Spleen (tissue), 11 donors: Measurements from ENCODE around the gene IFNL1. TPM values are rescaled to one million over a fixed set of nuclear protein-coding genes. Genes with fewer than 3 reads are reported as not detected.
"Not testable (repeated sequence)": the region's sequence is repeated elsewhere in the genome, so short reads cannot be mapped to it uniquely, and the experiment has no call there.

ENCODE experiments used
- DNase-seq: peaks from one replicate; pipeline ENCODE4 v3.0.0-alpha.2; 2020
- H3K27ac ChIP-seq, 8 donors: fragments of 200-600 bp; sonication (generic) in 7 of 8; 1 replicate in 4 of 8; 2 replicates in 4 of 8; pipeline versions ENCODE4 v1.5.0 to v1.8.0; 2016 to 2021; ENCODE audit warnings: inconsistent platforms in 4 of 8, mild to moderate bottlenecking in 4 of 8, moderate library complexity in 1 of 8
- H3K27me3 ChIP-seq, 7 donors: fragments of 200-600 bp; sonication (generic) in 6 of 7; replicated peaks in 1 of 7; 1 replicate in 4 of 7; 2 replicates in 3 of 7; pipeline versions ENCODE4 v1.5.0 to v1.8.0; 2016 to 2021; ENCODE audit warnings: inconsistent platforms in 3 of 7, mild to moderate bottlenecking in 1 of 7
- H3K36me3 ChIP-seq, 6 donors: fragments of 200-600 bp; sonication (generic) in 5 of 6; 1 replicate in 4 of 6; 2 replicates in 2 of 6; pipeline versions ENCODE4 v1.5.0 to v1.8.0; 2016 to 2021; ENCODE audit warnings: inconsistent platforms in 2 of 6
- H3K4me1 ChIP-seq, 6 donors: fragments of 200-600 bp; sonication (generic) in 5 of 6; 1 replicate in 3 of 6; 2 replicates in 3 of 6; pipeline versions ENCODE4 v1.5.0 to v1.8.0; 2016 to 2021; ENCODE audit warnings: inconsistent platforms in 3 of 6
- H3K4me3 ChIP-seq, 8 donors: fragments of 200-600 bp; sonication (generic) in 7 of 8; 1 replicate in 4 of 8; 2 replicates in 4 of 8; pipeline versions ENCODE4 v1.5.0 to v1.8.0; 2016 to 2021; ENCODE audit warnings: inconsistent platforms in 4 of 8, mild to moderate bottlenecking in 4 of 8, moderate library complexity in 2 of 8
- H3K9me3 ChIP-seq, 8 donors: fragments of 200-600 bp; sonication (generic) in 7 of 8; 1 replicate in 4 of 8; 2 replicates in 4 of 8; pipeline versions ENCODE4 v1.5.0 to v1.8.0; 2016 to 2021; ENCODE audit warnings: inconsistent platforms in 4 of 8
- POLR2A ChIP-seq, 3 donors: fragments of 450-650 bp; IDR thresholded peaks; one replicate each; pipeline ENCODE4 v1.5.1; 2017; ENCODE audit warnings: antibody characterized with exemption in 3 of 3, mild to moderate bottlenecking in 1 of 3
- POLR2AphosphoS5 ChIP-seq, 3 donors: sonication (generic); formaldehyde crosslinking; IDR thresholded peaks; one replicate each; pipeline ENCODE4 v1.5.1; 2017; ENCODE audit warnings: antibody characterized with exemption in 3 of 3
- WGBS, 5 donors: extraction: QIAGEN DNeasy Blood & Tissue Kit in 3 of 5; methylation state at CpG; one replicate each; pipeline versions ENCODE4 v1.1.5 to v1.1.7; 2013 to 2018; 5-methylcytosine and 5-hydroxymethylcytosine counted together
- intact Hi-C: fragments of 100-400 bp; cut with DNase I; formaldehyde crosslinking; loops from one replicate; pipeline ENCODE4 v1.15.0; 2023; ENCODE audit warnings: low total_unique reads
- polyA plus RNA-seq, 3 donors: library from polyadenylated mRNA; stranded (reverse); fragments of 200-250 nt; gene quantifications; one replicate each; pipeline ENCODE4 v1.2.1, GENCODE V29; 2013
- total RNA-seq, 7 donors: library from RNA; depleted of rRNA in 3 of 7; stranded (reverse); fragments of >200 nt in 3 of 7; fragmentation: NEBNext Ultra II Directional in 4 of 7; extraction: Animal tissue kit (Norgen Biotek cat#: 25700) in 4 of 7; gene quantifications; one replicate each; pipeline versions ENCODE4 v1.1.0 to v1.2.1, GENCODE V29; 2016 to 2021
- TF ChIP-seq, protein P1 (sequence below), 11 experiments: fragments of 200-600 bp in 7 of 11; fragments of 450-650 bp in 4 of 11; sonication (generic) in 4 of 11; IDR thresholded peaks in 8 of 11; conservative IDR thresholded peaks in 3 of 11; 1 replicate in 7 of 11; 2 replicates in 4 of 11; pipeline versions ENCODE4 v1.4.0 to v1.8.0; 2016 to 2021; ENCODE audit warnings: antibody characterized with exemption in 11 of 11, inconsistent platforms in 4 of 11, mild to moderate bottlenecking in 1 of 11
- donor health status: healthy with polysubstance abuse.
- donor health status: DM: no; HTN: no; CAD: no; lungs with moderate emphysema.
- donor health status: DM: no; HTN: no; CAD: no.
- donor health status: Bipolar disorder and iron deficiency.
- donor health status: healthy.
- donor health status: DM: no; HTN: no; CAD: no.
- donor health status: DM: yes; HTN: yes; CAD: no.

Gene IFNL1
- total and polyA plus RNA-seq, 10 donors = not detected

GRCh38 chr19:39262496-39262895, 33.7 kb upstream of the IFNL1 start:
- Histone ChIP-seq H3K36me3 (no peaks in the 10 kb centered on the region), H3K27ac (no peak overlapping the region), H3K27me3 (peaks cover 4 to 69% (median 40%) of the 10 kb centered on the region in 7 donors), H3K4me3 (no peak overlapping the region), H3K9me3 (no peaks in the 10 kb centered on the region), H3K4me1 (peaks cover 0 to 21% (median 15%) of the 10 kb centered on the region in 6 donors)
- DNase-seq = no peak
- TF ChIP-seq POLR2AphosphoS5 (IDR thresholded peaks at IDR 0.05) (no peak), POLR2A (IDR thresholded peaks at IDR 0.05) (no peak)
- TF ChIP-seq, protein P1, sequence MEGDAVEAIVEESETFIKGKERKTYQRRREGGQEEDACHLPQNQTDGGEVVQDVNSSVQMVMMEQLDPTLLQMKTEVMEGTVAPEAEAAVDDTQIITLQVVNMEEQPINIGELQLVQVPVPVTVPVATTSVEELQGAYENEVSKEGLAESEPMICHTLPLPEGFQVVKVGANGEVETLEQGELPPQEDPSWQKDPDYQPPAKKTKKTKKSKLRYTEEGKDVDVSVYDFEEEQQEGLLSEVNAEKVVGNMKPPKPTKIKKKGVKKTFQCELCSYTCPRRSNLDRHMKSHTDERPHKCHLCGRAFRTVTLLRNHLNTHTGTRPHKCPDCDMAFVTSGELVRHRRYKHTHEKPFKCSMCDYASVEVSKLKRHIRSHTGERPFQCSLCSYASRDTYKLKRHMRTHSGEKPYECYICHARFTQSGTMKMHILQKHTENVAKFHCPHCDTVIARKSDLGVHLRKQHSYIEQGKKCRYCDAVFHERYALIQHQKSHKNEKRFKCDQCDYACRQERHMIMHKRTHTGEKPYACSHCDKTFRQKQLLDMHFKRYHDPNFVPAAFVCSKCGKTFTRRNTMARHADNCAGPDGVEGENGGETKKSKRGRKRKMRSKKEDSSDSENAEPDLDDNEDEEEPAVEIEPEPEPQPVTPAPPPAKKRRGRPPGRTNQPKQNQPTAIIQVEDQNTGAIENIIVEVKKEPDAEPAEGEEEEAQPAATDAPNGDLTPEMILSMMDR (IDR thresholded peaks at IDR 0.05 in 8 of 11, conservative IDR thresholded peaks at IDR 0.05 in 3 of 11) = no peak
- 81 to 95% (median 92%) methylated on average over 4 of the region's 4 CpGs for WGBS, 5 donors
- intact Hi-C loops = no loop called here

DNA sequence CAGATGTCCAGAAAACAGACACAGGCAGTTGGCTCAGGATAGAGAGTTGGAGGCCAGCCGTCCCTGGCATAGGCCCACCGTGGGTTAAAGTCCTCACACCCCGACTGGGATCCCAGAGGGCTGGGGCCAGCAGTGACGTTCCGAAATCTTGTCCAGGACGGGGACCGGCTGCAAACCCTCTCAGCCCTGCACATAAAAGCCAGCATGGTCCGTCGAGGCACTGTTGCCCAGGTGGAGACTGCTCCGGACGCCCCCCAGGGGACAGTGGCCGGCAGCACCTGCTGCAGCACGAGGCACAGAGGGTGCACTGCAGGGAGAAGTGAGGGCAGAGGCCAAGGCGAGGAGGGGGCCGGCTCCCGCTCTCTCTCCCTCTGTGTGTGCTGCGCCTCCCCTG, 32.3 kb upstream of the IFNL1 start:
- Histone ChIP-seq H3K36me3 (no peaks in the 10 kb centered on the region), H3K4me1 (peaks cover 0 to 21% (median 15%) of the 10 kb centered on the region in 6 donors), H3K9me3 (no peaks in the 10 kb centered on the region), H3K27me3 (peaks cover 4 to 74% (median 40%) of the 10 kb centered on the region in 7 donors), H3K4me3 (no peak overlapping the region), H3K27ac (no peak overlapping the region)
- no peak for TF ChIP-seq POLR2AphosphoS5 (IDR thresholded peaks at IDR 0.05)
- TF ChIP-seq POLR2A (IDR thresholded peaks at IDR 0.05) = no peak
- TF ChIP-seq, protein P1 (IDR thresholded peaks at IDR 0.05 in 8 of 11, conservative IDR thresholded peaks at IDR 0.05 in 3 of 11) = no peak
- intact Hi-C loops = no loop called here
- peak; percentile 65 for DNase-seq
- WGBS, 5 donors = 18 to 41% (median 25%) methylated on average over 5 to 17 of the region's 17 CpGs

DNA sequence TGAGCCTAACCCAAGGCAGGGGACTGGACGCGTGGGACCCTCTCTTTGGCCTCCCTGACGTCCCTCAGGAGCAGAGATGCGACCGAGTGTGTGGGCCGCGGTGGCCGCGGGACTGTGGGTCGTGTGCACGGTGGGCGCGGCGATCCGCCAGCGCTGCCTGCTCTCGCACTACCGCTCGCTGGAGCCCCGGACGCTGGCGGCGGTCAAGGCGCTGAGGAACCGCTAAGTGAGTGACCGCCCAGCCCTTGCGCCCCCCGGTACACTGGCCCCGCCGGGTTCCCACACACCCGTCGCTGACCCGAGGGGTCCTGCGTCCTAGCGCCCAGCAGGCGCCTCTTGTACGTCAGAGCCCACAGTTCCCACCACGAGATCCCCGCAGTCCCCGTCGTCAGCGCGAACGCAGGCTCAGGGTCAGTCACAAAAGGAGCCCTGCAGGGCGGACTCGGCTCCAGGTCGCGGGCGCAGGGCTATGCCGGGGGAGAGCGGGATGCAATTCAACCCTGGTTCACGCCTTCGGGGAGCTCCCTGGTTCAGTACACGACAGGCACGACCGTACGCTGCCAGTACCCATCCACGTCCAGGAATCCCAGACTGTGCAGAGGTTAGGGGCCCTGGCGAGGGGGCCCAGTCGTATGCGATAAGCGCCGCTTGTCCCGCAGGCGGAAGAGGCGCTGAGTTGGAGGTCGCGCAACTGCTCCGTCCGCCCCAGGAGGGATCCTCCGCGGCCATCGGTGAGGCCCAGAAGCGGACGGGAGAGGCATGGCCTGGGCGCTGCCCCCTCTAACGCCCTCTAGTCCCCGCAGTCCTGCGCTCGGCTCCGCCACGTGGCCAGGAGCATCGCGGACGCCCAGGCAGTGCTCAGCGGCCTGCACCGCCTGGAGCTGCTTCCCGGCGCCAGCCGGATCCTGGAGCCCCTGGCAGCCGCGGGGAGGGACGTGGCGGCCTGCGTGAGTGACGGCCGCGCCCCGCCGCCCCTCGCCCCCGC, 31.6 kb upstream of the IFNL1 start:
- no peaks in the 10 kb centered on the region for H3K36me3 ChIP-seq
- H3K27me3 ChIP-seq = peaks cover 4 to 77% (median 40%) of the 10 kb centered on the region in 7 donors
- intact Hi-C loops = no loop called here
- no peak for TF ChIP-seq POLR2A (IDR thresholded peaks at IDR 0.05)
- TF ChIP-seq, protein P1 (IDR thresholded peaks at IDR 0.05 in 8 of 11, conservative IDR thresholded peaks at IDR 0.05 in 3 of 11) = no peak
- TF ChIP-seq POLR2AphosphoS5 (IDR thresholded peaks at IDR 0.05) = no peak
- DNase-seq = peak; percentile 69
- H3K4me1 ChIP-seq = peaks cover 0 to 21% (median 15%) of the 10 kb centered on the region in 6 donors
- peak overlapping the region in 1 of 8 donors; percentile 15 for H3K4me3 ChIP-seq
- no peaks in the 10 kb centered on the region for H3K9me3 ChIP-seq
- WGBS, 5 donors = 8 to 16% (median 10%) methylated on average over 24 to 102 of the region's 102 CpGs
- H3K27ac ChIP-seq = no peak overlapping the region

- TF ChIP-seq POLR2AphosphoS5 (IDR thresholded peaks at IDR 0.05) (no peak), POLR2A (IDR thresholded peaks at IDR 0.05) (no peak)
- TF ChIP-seq, protein P1 (IDR thresholded peaks at IDR 0.05 in 8 of 11, conservative IDR thresholded peaks at IDR 0.05 in 3 of 11) = no peak
- Histone ChIP-seq H3K4me1 (peaks cover 0 to 21% (median 15%) of the 10 kb centered on the region in 6 donors), H3K27ac (no peak overlapping the region), H3K36me3 (no peaks in the 10 kb centered on the region), H3K27me3 (peaks cover 4 to 80% (median 40%) of the 10 kb centered on the region in 7 donors), H3K9me3 (no peaks in the 10 kb centered on the region), H3K4me3 (no peak overlapping the region)
- 37 to 53% (median 41%) methylated on average over 12 to 39 of the region's 39 CpGs for WGBS, 5 donors
- intact Hi-C loops = no loop called here
- no peak for DNase-seq
These were observed 30.8 kb upstream of the IFNL1 start for GRCh38 chr19:39265321-39265916.

- DNase-seq, H3K36me3 ChIP-seq, intact Hi-C loops, H3K9me3 ChIP-seq, H3K27ac ChIP-seq, H3K4me3 ChIP-seq: not testable (repeated sequence)
- peaks cover 4 to 61% (median 26%) of the 10 kb centered on the region in 7 donors for H3K27me3 ChIP-seq
- peaks cover 0 to 21% (median 15%) of the 10 kb centered on the region in 6 donors for H3K4me1 ChIP-seq
- no CpG with 5 or more reads among the region's 1 CpG for WGBS, 5 donors
These were observed 28.1 kb upstream of the IFNL1 start, which contains the start of gene IFNL2 for GRCh38 chr19:39268085-39268484. Gene IFNL2, plus strand, starts transcription at chr19:39268396. Its CDS starts 173 bp downstream, at chr19:39268569.
